Fibroblast of skin of abdomen (primary cell): Measurements from ENCODE around the gene PSAPL1. TPM values are rescaled to one million over a fixed set of nuclear protein-coding genes. Genes with fewer than 3 reads are reported as not detected.
A peak's percentile ranks its signal among the peaks of the same experiment; 100 is the strongest.

Experiments
- DNase-seq: peaks from one replicate; pipeline ENCODE4 v3.0.0-alpha.2; 2013
- polyA plus RNA-seq, 2 experiments: library from polyadenylated mRNA; unstranded; fragments of 120-200 nt; gene quantifications; one replicate each; pipeline ENCODE4 v1.2.1, GENCODE V29; 2013; ENCODE audit not compliant: insufficient read length in 2 of 2

Gene PSAPL1
- not detected for polyA plus RNA-seq (2013, experiment 1 of 2; ENCODE audit: insufficient read length)
- not detected for polyA plus RNA-seq (2013, experiment 2 of 2; ENCODE audit: insufficient read length)

- peak; percentile 22 for DNase-seq
Observed at GRCh38 chr4:7434766-7435150, at the start of gene PSAPL1. PSAPL1 (minus strand) TSS chr4:7434930; CDS start chr4:7434879, 51 bp downstream.

- DNase-seq: no peak
Observed at GRCh38 chr4:7481227-7481626, 46.5 kb upstream of the PSAPL1 start.

GRCh38 chr4:7480423-7480822, 45.7 kb upstream of the PSAPL1 start:
- no peak for DNase-seq

GRCh38 chr4:7478665-7479064, 43.9 kb upstream of the PSAPL1 start:
- no peak for DNase-seq

- no peak for DNase-seq
Observed at GRCh38 chr4:7477695-7478094, 43.0 kb upstream of the PSAPL1 start.

GRCh38 chr4:7476820-7477219, 42.1 kb upstream of the PSAPL1 start:
- DNase-seq: no peak

GRCh38 chr4:7475207-7475606, 40.5 kb upstream of the PSAPL1 start:
- no peak for DNase-seq

- DNase-seq: no peak
Observed at GRCh38 chr4:7474320-7474719, 39.6 kb upstream of the PSAPL1 start.

GRCh38 chr4:7473081-7473480, 38.4 kb upstream of the PSAPL1 start:
- no peak for DNase-seq

GRCh38 chr4:7472442-7473013, 37.8 kb upstream of the PSAPL1 start:
- DNase-seq: no peak

GRCh38 chr4:7470522-7471128, 35.9 kb upstream of the PSAPL1 start:
- DNase-seq: no peak

- no peak for DNase-seq
Observed at GRCh38 chr4:7470111-7470510, 35.4 kb upstream of the PSAPL1 start.

- DNase-seq: no peak
Observed at GRCh38 chr4:7469023-7469422, 34.3 kb upstream of the PSAPL1 start.

- DNase-seq: no peak
Observed at GRCh38 chr4:7467471-7467870, 32.7 kb upstream of the PSAPL1 start.

GRCh38 chr4:7466904-7467303, 32.2 kb upstream of the PSAPL1 start:
- DNase-seq: no peak

- DNase-seq: no peak
Observed at GRCh38 chr4:7466215-7466614, 31.5 kb upstream of the PSAPL1 start.

GRCh38 chr4:7465017-7465416, 30.3 kb upstream of the PSAPL1 start:
- no peak for DNase-seq

GRCh38 chr4:7464259-7464655, 29.5 kb upstream of the PSAPL1 start:
- DNase-seq: no peak

- no peak for DNase-seq
Observed at GRCh38 chr4:7463566-7464258, 29.0 kb upstream of the PSAPL1 start.

GRCh38 chr4:7462509-7462971, 27.8 kb upstream of the PSAPL1 start:
- DNase-seq: peak; percentile 18

GRCh38 chr4:7461230-7461629, 26.5 kb upstream of the PSAPL1 start:
- no peak for DNase-seq

GRCh38 chr4:7460566-7460965, 25.8 kb upstream of the PSAPL1 start:
- peak; percentile 18 for DNase-seq

- DNase-seq: no peak
Observed at GRCh38 chr4:7459471-7459870, 24.7 kb upstream of the PSAPL1 start.

GRCh38 chr4:7458477-7458876, 23.7 kb upstream of the PSAPL1 start:
- DNase-seq: no peak
